Activated CD4-positive, alpha-beta memory T cell treated with anti-CD3 and anti-CD28 coated beads, Interleukin-2, amount 10 ng/mL, durations not matched to agents 7 days and 5 days (primary cell): ENCODE data around the gene TAS2R14. TPM values are rescaled to one million over a fixed set of nuclear protein-coding genes. Genes with fewer than 3 reads are reported as not detected.

ENCODE experiments used
- CTCF ChIA-PET: fragments of 350-600 bp; sonication (Branson Sonifier 250); formaldehyde crosslinking; loops from one replicate; lab custom pipeline; 2021; ENCODE audit warnings: antibody characterized with exemption, inconsistent platforms; lab: Charles Lee
- POLR2A ChIA-PET: fragments of 350-600 bp; sonication (Branson Sonifier 250); formaldehyde crosslinking; loops from one replicate; lab custom pipeline; 2021; ENCODE audit warnings: antibody characterized with exemption; lab: Charles Lee
- DNase-seq: peaks from one replicate; pipeline ENCODE4 v3.0.0-alpha.2; 2020
- H3K27ac Mint-ChIP-seq: one replicate; pipeline ENCODE4 v1.8.0; 2021; ENCODE audit warnings: mild to moderate bottlenecking, mixed read lengths
- H3K27me3 Mint-ChIP-seq: one replicate; pipeline ENCODE4 v1.8.0; 2021; ENCODE audit warnings: mixed read lengths
- H3K36me3 Mint-ChIP-seq: one replicate; pipeline ENCODE4 v1.8.0; 2021; ENCODE audit warnings: low read depth, mixed read lengths
- H3K4me1 Mint-ChIP-seq: one replicate; pipeline ENCODE4 v1.8.0; 2021; ENCODE audit warnings: mixed read lengths
- H3K4me3 Mint-ChIP-seq: one replicate; pipeline ENCODE4 v1.8.0; 2021; ENCODE audit warnings: mild to moderate bottlenecking, mixed read lengths
- H3K9me3 Mint-ChIP-seq: one replicate; pipeline ENCODE4 v1.8.0; 2021; ENCODE audit warnings: mixed read lengths
- total RNA-seq, 2 experiments: library from RNA; stranded (reverse); gene quantifications; one replicate each; pipeline ENCODE4 v1.2.3, GENCODE V29; 2021

Gene TAS2R14
- total RNA-seq, 2 experiments from 2014 or later: 1.2 to 1.3 TPM

- CTCF ChIA-PET: interaction anchor here (0.6 kb wide), 1 partner anchor 375 kb away, joined by 4 read pairs; no protein-coding TSS in a partner anchor
- H3K27me3 Mint-ChIP-seq: no peaks in the 10 kb centered on the region
Measured at GRCh38 chr12:10896854-10897253, 42.2 kb downstream of the TAS2R14 start.

GRCh38 chr12:10891937-10892336 is 47.1 kb downstream of the TAS2R14 start:
- Mint-ChIP-seq H3K4me3 (no peak overlapping the region), H3K27ac (no peak overlapping the region), H3K36me3 (no peaks in the 10 kb centered on the region), H3K9me3 (no peaks in the 10 kb centered on the region), H3K4me1 (no peaks in the 10 kb centered on the region), H3K27me3 (no peaks in the 10 kb centered on the region)
- no peak for DNase-seq
- ChIA-PET POLR2A (no interaction called here), CTCF (no interaction called here)

More at GRCh38 chr12:10896854-10897253, 42.2 kb downstream of the TAS2R14 start:
- DNase-seq: no peak
- peaks cover 2% of the 10 kb centered on the region for H3K9me3 Mint-ChIP-seq
- no peak overlapping the region for H3K27ac Mint-ChIP-seq
- no peaks in the 10 kb centered on the region for H3K36me3 Mint-ChIP-seq
- H3K4me3 Mint-ChIP-seq: no peak overlapping the region
- H3K4me1 Mint-ChIP-seq: no peaks in the 10 kb centered on the region
- POLR2A ChIA-PET: no interaction called here

GRCh38 chr12:10889226-10889625 is 49.8 kb downstream of the TAS2R14 start:
- POLR2A ChIA-PET: no interaction called here
- Mint-ChIP-seq H3K4me3 (no peak overlapping the region), H3K27ac (no peak overlapping the region), H3K27me3 (no peaks in the 10 kb centered on the region), H3K9me3 (no peaks in the 10 kb centered on the region), H3K36me3 (no peaks in the 10 kb centered on the region), H3K4me1 (no peaks in the 10 kb centered on the region)
- no peak for DNase-seq
- CTCF ChIA-PET: no interaction called here

Other genes starting within 250 kb of the TAS2R14 start
- 10 to 100 TPM; 38.4 to 46.4 TPM for gene YBX3, start 215.9 kb downstream of the TAS2R14 start, total RNA-seq
- gene TAS2R7, start 136.6 kb downstream of the TAS2R14 start, total RNA-seq: not detected
- gene TAS2R8, start 132.0 kb downstream of the TAS2R14 start, total RNA-seq: not detected
- gene TAS2R9, start 129.1 kb downstream of the TAS2R14 start, total RNA-seq: not detected
- gene TAS2R10, start 112.9 kb downstream of the TAS2R14 start, total RNA-seq: under 1 TPM; 0.30 to 0.35 TPM
- under 1 TPM; 0.68 to 0.98 TPM for gene PRR4, start 89.8 kb downstream of the TAS2R14 start, total RNA-seq
- 10 to 100 TPM in 1 of 2 experiments, 1 to 10 TPM in 1; 9.7 to 10.8 TPM for gene PRH1, start 55.0 kb downstream of the TAS2R14 start, total RNA-seq
- under 1 TPM; 0.23 to 0.25 TPM for gene TAS2R13, start 29.7 kb downstream of the TAS2R14 start, total RNA-seq
- gene PRH2, start 10.0 kb downstream of the TAS2R14 start, total RNA-seq: not detected
- under 1 TPM; 0.25 to 0.73 TPM for gene TAS2R50, start 47.6 kb upstream of the TAS2R14 start, total RNA-seq
- gene TAS2R20, start 59.0 kb upstream of the TAS2R14 start, total RNA-seq: under 1 TPM; 0.50 to 0.78 TPM
- 1 to 10 TPM; 1.1 to 1.3 TPM for gene TAS2R19, start 83.4 kb upstream of the TAS2R14 start, total RNA-seq
- 1 to 10 TPM; 1.7 to 1.9 TPM for gene TAS2R31, start 92.1 kb upstream of the TAS2R14 start, total RNA-seq
- under 1 TPM; 0.43 to 0.95 TPM for gene TAS2R46, start 123.0 kb upstream of the TAS2R14 start, total RNA-seq
- gene TAS2R43, start 153.1 kb upstream of the TAS2R14 start, total RNA-seq: under 1 TPM; 0.55 to 0.63 TPM
- gene TAS2R30, start 195.4 kb upstream of the TAS2R14 start, total RNA-seq: 1 to 10 TPM; 1.6 to 1.7 TPM
- gene SMIM10L1, start 231.9 kb upstream of the TAS2R14 start, total RNA-seq: 1 to 10 TPM; 8.3 TPM
- gene TAS2R42, start 247.7 kb upstream of the TAS2R14 start, total RNA-seq: not detected